SK-N-MC (cell line): ENCODE measurements around the gene SP140L.

Experiments used
- EZH2 ChIP-seq: fragments of 200-600 bp; sonication (generic); IDR thresholded peaks from one replicate; pipeline ENCODE4 v1.6.1; 2017; ENCODE audit warnings: antibody characterized with exemption
- POLR2AphosphoS5 ChIP-seq: IDR thresholded peaks from 2 replicates; pipeline ENCODE4 v1.6.1; 2012; ENCODE audit warnings: mild to moderate bottlenecking, low read depth, low read length, borderline replicate concordance

- TF ChIP-seq POLR2AphosphoS5 (no peak), EZH2 (no peak)
Observed at GRCh38 chr2:230325316-230326243, 1.4 kb upstream of the SP140L start.
